ENCODE measurements around the gene NLRP5.

Gene NLRP5

DNA sequence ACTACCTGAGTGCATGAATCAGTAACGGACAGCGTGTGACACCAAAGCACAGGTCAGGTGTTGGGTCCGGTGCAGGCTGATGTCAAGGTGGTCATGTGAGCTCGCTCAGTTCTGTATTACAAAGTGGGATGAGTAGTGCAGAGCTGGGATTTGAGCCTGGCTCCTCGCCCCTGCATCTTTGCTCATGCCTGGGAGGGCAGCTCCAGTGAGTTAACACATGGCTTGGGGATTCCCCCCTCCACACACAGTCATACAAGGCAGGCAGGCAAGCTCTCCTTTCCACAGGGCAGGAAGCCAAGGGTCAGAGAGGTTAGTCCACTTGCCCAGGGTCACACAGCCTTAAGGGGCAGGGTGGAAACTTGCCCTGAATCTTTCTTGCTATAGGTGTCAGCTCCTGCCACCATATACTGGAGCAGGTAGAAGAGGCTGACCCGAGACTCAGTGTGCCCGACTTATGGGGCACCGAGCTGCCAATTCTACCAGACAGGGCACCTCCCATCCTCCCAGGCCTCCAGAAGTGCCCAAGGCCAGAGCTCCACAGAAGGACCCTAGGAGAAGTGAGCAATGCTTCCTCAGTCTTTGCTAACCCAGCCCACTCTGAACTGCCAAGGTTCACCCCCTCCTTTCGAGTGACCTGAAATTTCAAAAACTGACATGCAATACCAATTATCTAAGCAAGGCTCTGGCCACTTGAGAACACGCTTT lies 99.1 kb downstream of the NLRP5 start:
- H3K4me3 ChIP-seq (ENCODE audit: low read depth, low read length): no peak overlapping the region
- DNase-seq (ENCODE audit: low read depth): no peak
- TF ChIP-seq, protein P1, sequence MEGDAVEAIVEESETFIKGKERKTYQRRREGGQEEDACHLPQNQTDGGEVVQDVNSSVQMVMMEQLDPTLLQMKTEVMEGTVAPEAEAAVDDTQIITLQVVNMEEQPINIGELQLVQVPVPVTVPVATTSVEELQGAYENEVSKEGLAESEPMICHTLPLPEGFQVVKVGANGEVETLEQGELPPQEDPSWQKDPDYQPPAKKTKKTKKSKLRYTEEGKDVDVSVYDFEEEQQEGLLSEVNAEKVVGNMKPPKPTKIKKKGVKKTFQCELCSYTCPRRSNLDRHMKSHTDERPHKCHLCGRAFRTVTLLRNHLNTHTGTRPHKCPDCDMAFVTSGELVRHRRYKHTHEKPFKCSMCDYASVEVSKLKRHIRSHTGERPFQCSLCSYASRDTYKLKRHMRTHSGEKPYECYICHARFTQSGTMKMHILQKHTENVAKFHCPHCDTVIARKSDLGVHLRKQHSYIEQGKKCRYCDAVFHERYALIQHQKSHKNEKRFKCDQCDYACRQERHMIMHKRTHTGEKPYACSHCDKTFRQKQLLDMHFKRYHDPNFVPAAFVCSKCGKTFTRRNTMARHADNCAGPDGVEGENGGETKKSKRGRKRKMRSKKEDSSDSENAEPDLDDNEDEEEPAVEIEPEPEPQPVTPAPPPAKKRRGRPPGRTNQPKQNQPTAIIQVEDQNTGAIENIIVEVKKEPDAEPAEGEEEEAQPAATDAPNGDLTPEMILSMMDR (IDR thresholded peaks at IDR 0.05; ENCODE audit: insufficient read depth, low read depth, low read length, missing control alignments): no peak

DNA sequence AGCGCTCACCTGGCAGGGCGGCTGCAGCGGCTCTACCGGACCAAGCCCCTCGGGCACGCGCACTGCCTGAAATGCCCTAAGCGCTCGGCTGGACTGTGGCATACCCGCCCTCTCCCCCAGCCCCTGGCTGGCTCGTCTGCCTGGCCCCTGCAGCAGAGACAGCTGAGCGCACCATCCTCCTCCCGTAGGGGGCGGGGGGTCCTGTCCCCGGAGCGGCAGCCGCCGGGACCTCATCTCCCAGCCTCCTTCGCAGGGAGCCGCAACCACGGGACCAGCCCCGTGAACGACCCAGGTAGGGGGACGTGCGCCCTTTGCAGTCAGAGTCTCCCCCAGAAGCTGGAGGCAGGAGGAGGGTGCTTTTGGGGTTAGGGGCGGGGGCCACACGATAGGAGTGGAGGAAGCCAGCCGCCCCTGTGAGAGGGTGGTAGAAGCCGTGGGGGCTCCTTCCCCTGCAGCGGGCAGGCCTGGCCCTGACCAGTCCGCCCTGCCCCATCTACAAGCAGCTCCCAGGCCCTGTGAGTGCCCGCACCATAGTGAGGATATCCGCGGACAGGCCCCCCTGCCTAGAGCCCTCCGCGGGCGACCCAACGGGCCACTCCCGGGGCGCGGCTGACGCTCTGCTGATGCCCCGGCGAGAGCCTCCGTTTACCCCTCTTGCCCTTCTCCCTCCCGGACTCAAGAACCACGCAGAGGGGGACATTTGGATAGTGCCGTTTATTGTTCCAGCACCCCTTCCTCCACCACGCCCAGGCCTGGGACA lies 100.3 kb downstream of the NLRP5 start:
- H3K4me3 ChIP-seq (ENCODE audit: low read depth, low read length): no peak overlapping the region
- no peak for DNase-seq (ENCODE audit: low read depth)
- TF ChIP-seq, protein P1 (IDR thresholded peaks at IDR 0.05; ENCODE audit: insufficient read depth, low read depth, low read length, missing control alignments): no peak

DNA sequence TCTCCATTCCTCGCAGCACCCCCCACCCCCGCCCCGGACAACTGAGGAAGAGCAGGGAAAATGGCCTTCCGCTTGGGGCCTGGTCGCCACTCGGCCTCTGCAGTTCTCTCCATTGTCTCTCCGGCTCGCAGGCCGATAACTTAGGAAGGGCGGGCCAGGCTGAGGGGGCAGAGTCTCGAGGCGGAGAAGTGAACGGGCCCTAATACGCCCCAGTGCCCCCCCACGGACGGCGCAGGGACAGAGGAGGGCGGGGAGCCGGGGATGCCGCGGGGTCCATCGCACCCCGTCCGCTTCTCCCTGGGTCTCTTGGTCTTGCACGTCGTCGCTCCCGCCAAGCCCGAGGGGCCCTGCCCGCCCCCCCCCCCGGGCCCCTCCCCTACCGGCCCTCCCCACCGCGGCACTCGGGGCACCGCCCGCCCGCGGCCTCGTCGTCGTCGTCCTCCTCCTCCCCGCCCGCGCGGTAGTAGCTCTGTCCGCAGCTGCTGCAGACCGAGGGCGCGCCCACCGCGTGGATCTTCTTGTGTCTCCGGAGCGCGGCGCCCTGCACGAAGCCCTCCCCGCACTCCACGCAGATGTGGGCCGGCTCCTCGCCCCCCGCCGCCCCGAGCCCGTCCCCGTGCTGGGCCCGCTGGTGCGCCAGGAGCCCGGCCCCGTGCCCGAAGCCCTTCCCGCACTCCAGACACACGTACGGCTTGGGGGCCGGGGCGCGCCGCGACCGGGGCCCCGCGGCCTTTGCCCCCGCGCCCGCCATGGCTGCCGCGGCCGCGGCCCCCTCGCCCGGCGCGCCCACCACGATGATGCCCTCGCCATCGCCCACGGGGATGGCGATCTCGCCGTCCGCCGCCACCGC lies 101.3 kb downstream of the NLRP5 start:
- no peak for DNase-seq (ENCODE audit: low read depth)
- no peak overlapping the region for H3K4me3 ChIP-seq (ENCODE audit: low read depth, low read length)
- TF ChIP-seq, protein P1 (IDR thresholded peaks at IDR 0.05; ENCODE audit: insufficient read depth, low read depth, low read length, missing control alignments): no peak

DNA sequence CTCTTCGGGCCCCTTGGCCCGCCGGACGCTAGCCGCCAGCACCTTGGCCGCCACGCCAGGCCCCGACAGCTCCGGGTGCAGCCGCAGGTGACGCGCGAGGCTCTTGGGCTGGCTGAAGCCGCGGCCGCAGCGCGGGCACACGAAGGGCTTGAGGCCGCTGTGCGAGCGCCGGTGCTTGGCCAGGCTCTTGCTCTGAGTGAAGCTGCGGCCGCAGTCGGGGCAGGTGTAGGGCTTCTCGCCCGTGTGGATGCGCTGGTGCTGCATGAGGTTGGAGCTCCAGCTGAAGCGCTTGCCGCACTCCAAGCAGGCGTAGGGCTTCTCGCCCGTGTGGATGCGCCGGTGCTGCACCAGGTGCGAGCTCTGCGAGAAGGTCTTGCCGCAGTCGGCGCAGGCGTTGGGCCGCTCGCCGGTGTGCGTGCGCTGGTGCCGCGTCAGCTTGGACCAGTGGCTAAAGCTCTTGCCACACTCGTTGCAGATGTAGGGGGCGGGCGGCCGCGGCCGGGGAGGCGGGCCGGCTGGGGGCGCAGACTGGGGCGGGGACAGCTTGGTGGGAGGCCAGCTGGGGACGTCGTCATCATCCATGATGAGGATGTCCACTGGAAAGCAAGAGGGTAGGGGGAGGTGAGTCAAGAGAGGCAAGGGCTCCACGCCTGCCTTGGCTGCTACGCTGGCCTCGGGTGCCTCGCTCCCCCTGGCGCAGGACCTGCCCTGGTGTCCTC lies 102.1 kb downstream of the NLRP5 start:
- no peak overlapping the region for H3K4me3 ChIP-seq (ENCODE audit: low read depth, low read length)
- TF ChIP-seq, protein P1 (IDR thresholded peaks at IDR 0.05; ENCODE audit: insufficient read depth, low read depth, low read length, missing control alignments): no peak
- no peak for DNase-seq (ENCODE audit: low read depth)

DNA sequence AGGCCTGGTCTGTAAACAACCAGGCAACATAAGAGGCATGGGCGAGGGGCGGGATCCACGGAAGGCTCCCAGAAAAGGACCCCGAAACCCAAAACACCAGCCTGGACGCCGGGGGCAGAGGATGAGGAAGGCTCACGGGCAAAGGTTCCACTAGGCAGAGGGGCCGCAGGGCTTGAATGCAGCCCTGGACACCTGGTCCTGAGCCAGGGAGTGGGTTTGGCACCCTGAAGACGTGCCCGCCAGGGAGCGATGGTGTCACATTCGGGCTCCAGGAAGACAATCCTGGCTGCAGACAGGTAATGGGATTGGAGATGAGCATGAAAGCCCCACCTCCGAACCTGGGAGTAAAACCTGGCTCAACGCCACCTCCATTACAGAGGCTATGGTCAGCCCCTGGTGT lies 102.8 kb downstream of the NLRP5 start:
- no peak for DNase-seq (ENCODE audit: low read depth)
- no peak overlapping the region for H3K4me3 ChIP-seq (ENCODE audit: low read depth, low read length)
- TF ChIP-seq, protein P1 (IDR thresholded peaks at IDR 0.05; ENCODE audit: insufficient read depth, low read depth, low read length, missing control alignments): no peak

DNA sequence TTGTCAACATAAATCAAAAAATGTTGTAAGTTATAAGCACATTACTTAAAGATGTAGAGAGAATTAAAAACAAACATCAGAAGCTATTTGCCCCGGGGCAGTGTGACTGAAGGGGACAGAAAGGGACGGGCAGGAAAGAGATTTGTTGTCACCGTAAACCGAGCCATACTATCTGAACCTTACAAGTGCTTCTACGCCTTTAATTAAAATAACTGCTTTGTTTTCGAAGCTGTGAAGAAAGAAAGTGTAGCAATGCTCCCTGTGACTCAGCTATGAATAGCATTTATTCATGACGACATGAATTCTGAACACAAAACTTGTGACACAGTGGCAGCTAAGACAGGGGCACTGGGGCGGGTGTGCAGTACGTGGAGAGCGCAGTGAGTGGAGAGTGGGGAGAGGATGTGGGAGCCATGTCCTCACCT lies 104.5 kb downstream of the NLRP5 start:
- TF ChIP-seq, protein P1 (IDR thresholded peaks at IDR 0.05; ENCODE audit: insufficient read depth, low read depth, low read length, missing control alignments): no peak
- H3K4me3 ChIP-seq (ENCODE audit: low read depth, low read length): no peak overlapping the region
- no peak for DNase-seq (ENCODE audit: low read depth)

All from GM12865 (cell line).